Fibroblast of the conjunctiva (primary cell): ENCODE data around the gene TLK1.

Experiments used
- DNase-seq: peaks from one replicate; pipeline ENCODE4 v3.0.0-alpha.2; 2010; ENCODE audit warnings: low read depth

The TLK1 gene

DNA sequence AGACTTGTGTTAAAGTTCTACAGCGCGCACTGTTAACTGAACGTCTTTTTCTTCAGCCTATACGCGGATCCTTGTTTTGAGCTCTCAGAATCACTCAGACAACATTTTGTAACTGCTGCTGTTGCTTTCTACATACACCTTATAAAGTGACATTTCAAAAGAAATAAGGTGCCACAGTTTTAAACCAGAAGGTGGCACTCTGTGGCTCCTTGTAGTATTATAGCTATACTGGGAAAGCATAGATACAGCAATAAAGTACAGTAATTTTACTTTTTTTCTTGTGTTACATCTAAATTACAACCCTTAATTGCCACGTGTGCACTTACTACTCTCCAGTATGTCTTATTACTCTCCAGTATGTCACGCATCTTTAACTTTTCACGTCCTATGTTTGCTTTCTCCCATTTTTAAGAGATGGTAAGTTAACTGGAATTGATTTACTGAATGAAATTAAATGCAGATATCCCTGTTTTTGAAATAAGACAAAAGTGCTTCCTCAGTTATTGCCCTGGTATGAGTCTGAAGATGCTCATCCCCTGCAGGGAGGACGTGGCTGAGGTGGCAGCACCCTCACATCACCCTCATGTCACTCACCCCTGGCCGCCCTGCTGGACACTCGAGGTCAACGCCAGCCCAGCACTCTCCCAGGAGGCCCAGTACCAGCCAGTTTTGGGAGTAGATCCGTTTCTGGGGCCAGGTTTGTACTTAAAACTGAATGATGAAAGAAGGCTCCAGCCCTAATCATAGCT, 193.9 kb downstream of the TLK1 start:
- no peak for DNase-seq

GRCh38 chr2:170965446-170966225, 195.1 kb downstream of the TLK1 start:
- no peak for DNase-seq

- DNase-seq, result no peak
Measured at GRCh38 chr2:170963386-170963785, 197.3 kb downstream of the TLK1 start.

DNA sequence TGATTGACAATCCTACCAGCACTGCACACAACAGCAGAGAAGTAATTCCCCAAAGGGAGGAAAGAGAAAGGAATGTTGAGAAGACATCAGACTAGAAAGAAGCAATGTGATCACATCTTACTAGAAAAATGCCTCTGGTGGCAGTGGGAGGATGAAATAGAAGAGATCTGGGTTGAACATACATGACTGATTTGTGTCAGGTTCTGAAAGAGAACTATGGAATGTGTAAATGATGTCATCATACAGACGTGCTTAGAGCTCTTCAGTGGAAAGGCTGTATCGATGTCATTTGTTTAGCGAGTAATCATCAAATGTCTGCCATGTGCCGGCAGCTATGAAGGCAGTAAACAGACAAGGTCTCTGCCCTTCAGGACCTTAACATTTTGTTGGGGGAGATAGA, 206.8 kb downstream of the TLK1 start:
- DNase-seq, result no peak

DNA sequence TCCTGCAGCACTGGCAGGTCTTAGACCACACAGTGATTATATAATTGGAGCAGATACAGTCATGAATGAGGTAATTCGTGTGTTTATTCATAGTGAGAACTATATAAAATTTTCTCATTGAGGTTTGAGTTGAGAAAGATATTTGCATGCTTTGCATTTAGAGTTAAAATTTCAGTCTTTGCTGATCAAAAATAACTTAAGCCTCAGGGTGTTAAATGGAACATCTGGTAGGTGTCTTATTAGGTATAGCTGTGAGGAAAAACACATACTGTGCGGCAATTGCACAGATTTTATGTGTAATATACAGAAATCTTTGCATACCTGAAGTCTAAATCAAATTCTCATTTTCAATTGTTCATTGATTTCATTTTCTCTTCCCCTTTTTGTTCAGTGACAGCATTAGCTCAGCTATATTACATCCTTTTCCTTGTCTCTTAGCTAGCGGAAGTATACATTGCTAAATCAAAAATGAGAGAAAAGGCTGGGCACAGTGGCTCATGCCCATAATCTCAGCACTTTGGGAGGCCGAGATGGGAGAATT, 210.4 kb downstream of the TLK1 start:
- DNase-seq, result no peak

- DNase-seq, result no peak
Measured at GRCh38 chr2:170949415-170949814, 211.3 kb downstream of the TLK1 start.

- DNase-seq, result no peak
Measured at GRCh38 chr2:170944545-170944944, 216.1 kb downstream of the TLK1 start.

DNA sequence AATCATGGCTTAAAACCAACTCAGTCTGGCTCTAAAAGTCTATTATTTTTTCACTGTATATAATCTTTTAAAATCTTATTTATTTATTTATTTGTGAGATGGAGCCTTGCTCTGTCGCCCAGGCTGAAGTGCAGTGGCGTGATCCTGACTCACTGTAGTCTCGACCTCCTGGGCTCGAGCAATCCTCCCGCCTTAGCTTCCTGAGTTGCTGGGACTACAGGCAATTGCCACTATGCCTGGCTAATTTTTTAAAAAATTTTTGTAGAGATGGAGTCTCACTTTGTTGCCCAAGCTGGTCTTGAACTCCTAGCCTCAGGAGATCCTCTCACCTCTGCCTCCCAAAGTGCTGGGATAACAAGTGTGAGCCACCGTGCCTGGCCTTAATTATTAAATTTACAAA, 217.1 kb downstream of the TLK1 start:
- DNase-seq, result no peak

DNA sequence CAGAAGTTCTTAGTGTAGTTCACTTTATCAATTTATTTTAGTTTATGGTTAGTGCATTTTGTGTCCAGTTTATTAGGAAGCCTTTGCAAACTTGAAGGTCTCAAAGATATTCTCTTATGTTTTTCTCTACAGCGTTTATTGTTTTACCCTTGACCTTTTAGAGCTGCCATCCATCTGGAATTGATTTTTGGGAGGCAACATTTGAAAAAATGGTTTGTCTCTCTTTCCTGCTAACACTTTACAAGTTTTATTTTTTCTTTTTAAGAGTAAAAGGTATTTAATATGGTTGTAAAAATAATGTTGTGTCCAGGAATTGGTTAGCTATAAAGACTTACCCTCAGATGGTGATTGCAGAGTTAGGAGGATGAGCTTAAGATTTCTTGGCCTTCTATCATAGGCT, 217.7 kb downstream of the TLK1 start:
- DNase-seq, result no peak

- DNase-seq, result no peak
Measured at GRCh38 chr2:170942615-170943014, 218.1 kb downstream of the TLK1 start.
